Measurements from ENCODE around the gene CAMTA1. TPM values are rescaled to one million over a fixed set of nuclear protein-coding genes. Genes with fewer than 3 reads are reported as not detected.

The CAMTA1 gene
- total RNA-seq, 1 donor from 2014 or later = 77.6 TPM

DNA sequence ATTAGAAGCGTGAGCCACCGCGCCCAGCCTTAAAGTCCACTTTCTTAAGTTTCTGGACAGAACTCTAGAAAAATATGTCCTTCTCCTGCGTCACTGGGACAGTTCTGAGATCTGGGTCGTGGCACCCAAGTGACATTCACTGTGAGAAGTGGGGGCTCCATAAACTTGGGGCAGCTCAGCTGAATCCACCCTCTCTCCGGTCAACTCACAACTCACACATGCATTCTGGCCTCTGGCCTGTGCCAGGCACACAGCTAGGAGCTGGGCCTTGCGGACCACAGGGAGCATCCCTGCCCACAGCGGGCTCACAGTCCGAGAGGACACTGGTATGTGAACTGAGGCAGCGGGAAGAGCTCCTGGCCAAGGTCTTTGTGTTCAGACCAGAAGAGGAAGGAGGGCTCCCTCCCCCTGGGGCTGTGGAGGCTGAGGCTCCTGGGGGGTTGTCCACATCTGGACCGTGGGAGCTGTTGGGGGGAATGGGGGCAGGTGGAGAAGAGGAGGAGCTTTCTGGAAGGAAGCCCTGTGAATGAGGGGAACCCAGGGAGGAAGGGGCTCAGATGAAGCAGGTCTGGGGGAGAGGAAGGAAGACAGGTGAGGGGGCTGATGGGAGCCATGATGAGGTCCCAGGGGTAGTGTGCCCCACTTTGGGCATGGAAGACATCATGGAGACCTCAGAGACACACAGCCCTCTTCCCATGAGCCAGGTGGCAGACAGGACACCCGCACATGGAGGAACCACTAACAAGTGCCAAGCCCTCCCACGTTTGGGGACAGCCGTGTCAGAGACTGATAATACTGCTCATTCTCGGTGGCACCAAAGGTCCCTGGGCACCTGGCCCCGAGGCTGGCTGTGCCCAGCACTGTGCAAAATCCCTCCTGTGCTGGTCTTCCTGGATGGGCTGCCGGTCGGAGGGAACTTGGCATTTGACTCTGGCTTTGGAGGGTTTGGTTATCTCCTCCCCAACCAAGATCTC lies 794.9 kb downstream of the CAMTA1 start:
- H4K20me1 ChIP-seq (ENCODE audit: insufficient read depth, low read length) = no peaks in the 10 kb centered on the region
- H3K27ac ChIP-seq (ENCODE audit: low read depth, low read length) = no peak overlapping the region
- H3K36me3 Mint-ChIP-seq (ENCODE audit: low read depth, unreplicated experiment) = no peaks in the 10 kb centered on the region
- H3K79me2 ChIP-seq (ENCODE audit: insufficient read depth, low read length) = no peaks in the 10 kb centered on the region
- H3K4me1 Mint-ChIP-seq (ENCODE audit: low read depth, unreplicated experiment) = no peaks in the 10 kb centered on the region
- TF ChIP-seq, protein P1, sequence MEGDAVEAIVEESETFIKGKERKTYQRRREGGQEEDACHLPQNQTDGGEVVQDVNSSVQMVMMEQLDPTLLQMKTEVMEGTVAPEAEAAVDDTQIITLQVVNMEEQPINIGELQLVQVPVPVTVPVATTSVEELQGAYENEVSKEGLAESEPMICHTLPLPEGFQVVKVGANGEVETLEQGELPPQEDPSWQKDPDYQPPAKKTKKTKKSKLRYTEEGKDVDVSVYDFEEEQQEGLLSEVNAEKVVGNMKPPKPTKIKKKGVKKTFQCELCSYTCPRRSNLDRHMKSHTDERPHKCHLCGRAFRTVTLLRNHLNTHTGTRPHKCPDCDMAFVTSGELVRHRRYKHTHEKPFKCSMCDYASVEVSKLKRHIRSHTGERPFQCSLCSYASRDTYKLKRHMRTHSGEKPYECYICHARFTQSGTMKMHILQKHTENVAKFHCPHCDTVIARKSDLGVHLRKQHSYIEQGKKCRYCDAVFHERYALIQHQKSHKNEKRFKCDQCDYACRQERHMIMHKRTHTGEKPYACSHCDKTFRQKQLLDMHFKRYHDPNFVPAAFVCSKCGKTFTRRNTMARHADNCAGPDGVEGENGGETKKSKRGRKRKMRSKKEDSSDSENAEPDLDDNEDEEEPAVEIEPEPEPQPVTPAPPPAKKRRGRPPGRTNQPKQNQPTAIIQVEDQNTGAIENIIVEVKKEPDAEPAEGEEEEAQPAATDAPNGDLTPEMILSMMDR (IDR thresholded peaks at IDR 0.05; ENCODE audit: insufficient read depth, low read depth, low read length) = no peak
- no peak for TF ChIP-seq EZH2 (IDR thresholded peaks at IDR 0.05; ENCODE audit: insufficient read depth, low read length)
- no peak overlapping the region for H2AFZ ChIP-seq (ENCODE audit: low read depth, low read length)
- peaks cover 39% of the 10 kb centered on the region for H3K27me3 Mint-ChIP-seq (ENCODE audit: low read depth, unreplicated experiment)
- no peak overlapping the region for H3K4me2 ChIP-seq (ENCODE audit: low read length)
- H3K9me3 ChIP-seq (ENCODE audit: insufficient read depth, low read depth, low read length) = no peaks in the 10 kb centered on the region
- no peak for FAIRE-seq
- peaks cover 2% of the 10 kb centered on the region for H3K9me3 Mint-ChIP-seq (ENCODE audit: unreplicated experiment)
- H3K4me1 ChIP-seq (ENCODE audit: insufficient read depth, low read length) = no peaks in the 10 kb centered on the region
- no peak overlapping the region for H3K9ac ChIP-seq (ENCODE audit: low read length)
- no peak overlapping the region for H3K4me3 Mint-ChIP-seq (ENCODE audit: unreplicated experiment)
- no peak overlapping the region for H3K27ac Mint-ChIP-seq (ENCODE audit: unreplicated experiment)
- H3K4me3 ChIP-seq (ENCODE audit: insufficient read depth, low read depth, low read length) = no peak overlapping the region
- H3K27me3 ChIP-seq (ENCODE audit: insufficient read depth, low read length) = no peaks in the 10 kb centered on the region
- H3K36me3 ChIP-seq (ENCODE audit: insufficient read depth, low read length) = no peaks in the 10 kb centered on the region
- DNase-seq (ENCODE audit: low read depth) = no peak

DNA sequence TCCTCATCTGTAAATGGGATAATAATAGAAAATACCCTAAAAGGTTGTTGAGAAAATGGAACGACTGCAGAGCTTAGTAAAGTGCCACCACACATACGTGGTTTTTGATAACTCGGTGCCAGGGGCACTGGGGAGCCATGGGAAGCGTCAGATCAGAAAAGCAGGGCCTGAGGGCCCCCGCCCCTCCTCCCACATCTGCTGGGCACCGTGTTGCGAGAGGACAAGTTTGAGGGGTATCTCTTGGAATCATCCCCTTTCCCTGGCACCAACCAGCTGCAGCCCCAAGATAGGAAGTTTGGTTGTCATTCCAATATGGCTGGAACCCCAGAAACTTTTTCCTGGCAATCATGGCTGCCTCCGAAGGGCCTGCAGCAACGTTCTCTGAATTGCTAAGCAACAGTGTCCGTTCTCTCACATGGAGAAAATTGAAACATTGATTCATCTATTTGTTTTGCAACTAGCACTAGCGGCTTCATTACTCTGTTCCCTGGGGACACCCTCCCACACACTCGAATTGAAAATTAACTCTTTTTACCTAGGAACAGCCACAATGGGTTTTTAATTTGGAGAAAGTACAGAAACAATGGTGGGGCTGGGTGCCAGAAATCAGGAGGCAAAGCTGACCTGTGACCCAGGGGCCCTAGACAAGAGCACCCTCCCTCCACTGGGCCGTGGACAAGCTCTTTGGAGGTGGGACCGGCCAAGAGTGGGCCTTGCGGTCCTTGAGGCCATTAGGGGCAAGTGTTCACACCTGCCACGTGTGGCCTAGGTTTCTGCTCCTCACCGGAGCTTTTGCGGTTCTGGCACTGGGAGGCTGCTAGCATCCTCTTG lies 795.9 kb downstream of the CAMTA1 start:
- H3K36me3 Mint-ChIP-seq (ENCODE audit: low read depth, unreplicated experiment) = no peaks in the 10 kb centered on the region
- no peaks in the 10 kb centered on the region for H3K4me1 Mint-ChIP-seq (ENCODE audit: low read depth, unreplicated experiment)
- no peaks in the 10 kb centered on the region for H3K36me3 ChIP-seq (ENCODE audit: insufficient read depth, low read length)
- no peaks in the 10 kb centered on the region for H3K27me3 ChIP-seq (ENCODE audit: insufficient read depth, low read length)
- H3K27ac ChIP-seq (ENCODE audit: low read depth, low read length) = no peak overlapping the region
- no peak for DNase-seq (ENCODE audit: low read depth)
- no peak for FAIRE-seq
- peaks cover 2% of the 10 kb centered on the region for H3K9me3 Mint-ChIP-seq (ENCODE audit: unreplicated experiment)
- no peak overlapping the region for H3K9ac ChIP-seq (ENCODE audit: low read length)
- no peaks in the 10 kb centered on the region for H3K4me1 ChIP-seq (ENCODE audit: insufficient read depth, low read length)
- no peaks in the 10 kb centered on the region for H3K9me3 ChIP-seq (ENCODE audit: insufficient read depth, low read depth, low read length)
- no peak overlapping the region for H3K4me2 ChIP-seq (ENCODE audit: low read length)
- peaks cover 42% of the 10 kb centered on the region for H3K27me3 Mint-ChIP-seq (ENCODE audit: low read depth, unreplicated experiment)
- H3K4me3 ChIP-seq (ENCODE audit: insufficient read depth, low read depth, low read length) = no peak overlapping the region
- TF ChIP-seq, protein P1 (IDR thresholded peaks at IDR 0.05; ENCODE audit: insufficient read depth, low read depth, low read length) = no peak
- no peak for TF ChIP-seq EZH2 (IDR thresholded peaks at IDR 0.05; ENCODE audit: insufficient read depth, low read length)
- H3K4me3 Mint-ChIP-seq (ENCODE audit: unreplicated experiment) = no peak overlapping the region
- H4K20me1 ChIP-seq (ENCODE audit: insufficient read depth, low read length) = no peaks in the 10 kb centered on the region
- no peak overlapping the region for H3K27ac Mint-ChIP-seq (ENCODE audit: unreplicated experiment)
- H2AFZ ChIP-seq (ENCODE audit: low read depth, low read length) = no peak overlapping the region
- H3K79me2 ChIP-seq (ENCODE audit: insufficient read depth, low read length) = no peaks in the 10 kb centered on the region

All from astrocyte (in vitro differentiated cells and primary cell).